ENCODE data around the gene BGN.

Gene BGN

GRCh38 chrX:153494541-153495361 is at the start of gene BGN:
Gene BGN (plus strand): TSS chrX:153494980. CDS start chrX:153504632, 9,652 bp downstream.
- DNase-seq (ENCODE audit: low read depth, low spot score), result no peak

GRCh38 chrX:153445106-153445855 is 49.5 kb upstream of the BGN start:
- no peak for DNase-seq (ENCODE audit: low read depth, low spot score)

GRCh38 chrX:153445856-153446635 is 48.7 kb upstream of the BGN start, which contains the start of gene TREX2:
Gene TREX2 (minus strand): TSS chrX:153446056. CDS start chrX:153445430, 626 bp downstream.
- no peak for DNase-seq (ENCODE audit: low read depth, low spot score)

GRCh38 chrX:153446636-153446936 is 48.2 kb upstream of the BGN start:
- DNase-seq (ENCODE audit: low read depth, low spot score), result no peak

GRCh38 chrX:153446950-153447580 is 47.7 kb upstream of the BGN start:
- no peak for DNase-seq (ENCODE audit: low read depth, low spot score)

- DNase-seq (ENCODE audit: low read depth, low spot score), result no peak
These were observed 47.2 kb upstream of the BGN start for GRCh38 chrX:153447581-153447960.

- DNase-seq (ENCODE audit: low read depth, low spot score), result no peak
These were observed 46.0 kb upstream of the BGN start for GRCh38 chrX:153448556-153449367.

- DNase-seq (ENCODE audit: low read depth, low spot score), result no peak
These were observed 45.2 kb upstream of the BGN start for GRCh38 chrX:153449368-153450113.

GRCh38 chrX:153450114-153450948 is 44.4 kb upstream of the BGN start:
- no peak for DNase-seq (ENCODE audit: low read depth, low spot score)

GRCh38 chrX:153450949-153451277 is 43.9 kb upstream of the BGN start:
- no peak for DNase-seq (ENCODE audit: low read depth, low spot score)

GRCh38 chrX:153454901-153455550 is 39.8 kb upstream of the BGN start:
- no peak for DNase-seq (ENCODE audit: low read depth, low spot score)

GRCh38 chrX:153455571-153455970 is 39.2 kb upstream of the BGN start:
- no peak for DNase-seq (ENCODE audit: low read depth, low spot score)

GRCh38 chrX:153456161-153456560 is 38.6 kb upstream of the BGN start:
- no peak for DNase-seq (ENCODE audit: low read depth, low spot score)

- DNase-seq (ENCODE audit: low read depth, low spot score), result no peak
These were observed 38.1 kb upstream of the BGN start for GRCh38 chrX:153456704-153457103.

GRCh38 chrX:153457136-153457825 is 37.5 kb upstream of the BGN start:
- no peak for DNase-seq (ENCODE audit: low read depth, low spot score)

GRCh38 chrX:153457827-153458466 is 36.8 kb upstream of the BGN start:
- DNase-seq (ENCODE audit: low read depth, low spot score), result no peak

- no peak for DNase-seq (ENCODE audit: low read depth, low spot score)
These were observed 36.3 kb upstream of the BGN start for GRCh38 chrX:153458476-153458875.

- no peak for DNase-seq (ENCODE audit: low read depth, low spot score)
These were observed 34.8 kb upstream of the BGN start for GRCh38 chrX:153459986-153460385.
